GM12873 (cell line): ENCODE results near the gene PODN.

Experiments used
- CTCF ChIP-seq: IDR thresholded peaks from 2 replicates; pipeline ENCODE4 v1.5.1; 2012; ENCODE audit warnings: low read depth, mild to moderate bottlenecking, moderate library complexity, low read length, control low read depth; ENCODE audit not compliant: insufficient read depth; ENCODE audit errors: missing control alignments

PODN gene

GRCh38 chr1:53114581-53115400, 52.8 kb downstream of the PODN start:
- no peak for TF ChIP-seq CTCF

GRCh38 chr1:53115403-53116306, 53.6 kb downstream of the PODN start:
- TF ChIP-seq CTCF, result no peak

- no peak for TF ChIP-seq CTCF
Observed at GRCh38 chr1:53116307-53116810, 54.3 kb downstream of the PODN start.

- TF ChIP-seq CTCF, result no peak
Observed at GRCh38 chr1:53116933-53117600, 55.1 kb downstream of the PODN start.

GRCh38 chr1:53117836-53118235, 55.8 kb downstream of the PODN start:
- no peak for TF ChIP-seq CTCF

- TF ChIP-seq CTCF, result no peak
Observed at GRCh38 chr1:53120659-53121058, 58.6 kb downstream of the PODN start.
